ENCODE results near the gene RAD23B.

- TF ChIP-seq CTCF (IDR thresholded peaks at IDR 0.05) (no peak), POLR2A (IDR thresholded peaks at IDR 0.05) (no peak)
These were observed 49.8 kb downstream of the RAD23B start for GRCh38 chr9:107332883-107333282.

All from Peyer's patch (tissue), 4 donors.